ENCODE results near the gene HTR3C.

The HTR3C gene

GRCh38 chr3:184016811-184017671 lies 35.8 kb upstream of the HTR3C start:
- Histone ChIP-seq H3K27ac (replicated peaks) (peak overlapping the region; percentile 70), H3K27me3 (ENCODE audit: insufficient read depth, poor library complexity, severe bottlenecking) (no peaks in the 10 kb centered on the region), H3K4me3 (replicated peaks; ENCODE audit: insufficient read depth, low read length) (peak overlapping the region; percentile 100)
- no peak for TF ChIP-seq GABPA (IDR thresholded peaks at IDR 0.05; ENCODE audit: low read depth)
- TF ChIP-seq, protein P1, sequence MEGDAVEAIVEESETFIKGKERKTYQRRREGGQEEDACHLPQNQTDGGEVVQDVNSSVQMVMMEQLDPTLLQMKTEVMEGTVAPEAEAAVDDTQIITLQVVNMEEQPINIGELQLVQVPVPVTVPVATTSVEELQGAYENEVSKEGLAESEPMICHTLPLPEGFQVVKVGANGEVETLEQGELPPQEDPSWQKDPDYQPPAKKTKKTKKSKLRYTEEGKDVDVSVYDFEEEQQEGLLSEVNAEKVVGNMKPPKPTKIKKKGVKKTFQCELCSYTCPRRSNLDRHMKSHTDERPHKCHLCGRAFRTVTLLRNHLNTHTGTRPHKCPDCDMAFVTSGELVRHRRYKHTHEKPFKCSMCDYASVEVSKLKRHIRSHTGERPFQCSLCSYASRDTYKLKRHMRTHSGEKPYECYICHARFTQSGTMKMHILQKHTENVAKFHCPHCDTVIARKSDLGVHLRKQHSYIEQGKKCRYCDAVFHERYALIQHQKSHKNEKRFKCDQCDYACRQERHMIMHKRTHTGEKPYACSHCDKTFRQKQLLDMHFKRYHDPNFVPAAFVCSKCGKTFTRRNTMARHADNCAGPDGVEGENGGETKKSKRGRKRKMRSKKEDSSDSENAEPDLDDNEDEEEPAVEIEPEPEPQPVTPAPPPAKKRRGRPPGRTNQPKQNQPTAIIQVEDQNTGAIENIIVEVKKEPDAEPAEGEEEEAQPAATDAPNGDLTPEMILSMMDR (IDR thresholded peaks at IDR 0.05; ENCODE audit: insufficient read depth, low read length) = peak; percentile 76
- no peak for TF ChIP-seq SPI1 (IDR thresholded peaks at IDR 0.05; ENCODE audit: borderline replicate concordance, low read depth)
- DNase-seq (ENCODE audit: low read depth in 1 of 2, low spot score in 1 of 2) = peak; percentile 32 to 36

DNA sequence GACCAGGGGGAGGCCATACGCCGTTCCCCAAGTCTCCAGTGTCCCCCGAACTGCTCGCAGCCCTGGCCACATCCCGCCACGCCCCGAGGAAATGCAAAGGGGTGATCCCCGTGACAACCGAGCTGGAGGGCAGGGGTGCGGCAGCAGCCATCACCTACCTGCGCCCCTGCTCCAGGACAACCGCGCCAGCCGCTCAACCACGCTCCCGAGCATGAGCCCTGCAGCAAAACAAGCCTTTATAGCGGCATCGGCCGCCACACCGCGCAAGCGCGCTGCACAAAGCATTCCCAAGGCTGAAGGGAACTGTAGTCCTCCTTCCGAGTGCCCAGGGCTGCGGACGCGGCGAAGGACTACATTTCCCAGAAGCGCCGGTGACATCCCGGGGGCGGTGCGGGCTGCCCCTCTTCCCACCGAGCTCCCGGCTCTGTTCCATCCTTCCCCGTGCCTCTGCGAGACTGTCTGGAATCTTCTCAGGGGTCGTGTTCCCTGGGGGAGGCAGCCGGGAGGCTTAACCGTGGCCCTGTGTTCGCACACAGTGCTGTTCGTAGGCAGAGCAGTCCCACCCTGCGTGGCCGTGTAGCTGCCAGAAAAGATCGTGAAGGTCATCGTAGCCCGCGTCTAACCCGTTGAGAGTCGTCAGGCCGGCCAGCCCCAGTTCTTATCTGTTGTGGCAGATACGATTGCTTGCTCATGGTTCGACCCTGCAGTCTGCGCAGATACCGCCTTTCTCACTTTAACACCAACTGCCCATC lies 35.0 kb upstream of the HTR3C start, which contains the start of gene ABCC5:
Gene ABCC5, minus strand, starts transcription at position 213 of the 752 bp plus-strand sequence. CDS start 3,492 bp downstream, outside the sequence.
- Histone ChIP-seq H3K27ac (replicated peaks) (peak within 1 kb of the TSS; percentile 70), H3K4me3 (replicated peaks; ENCODE audit: insufficient read depth, low read length) (peak within 1 kb of the TSS; percentile 100), H3K27me3 (ENCODE audit: insufficient read depth, poor library complexity, severe bottlenecking) (no peaks in the 10 kb centered on the region)
- TF ChIP-seq POLR2AphosphoS5 (IDR thresholded peaks at IDR 0.05; ENCODE audit: low read depth) = peak; percentile 36; the same call in 1 of the 2 replicates
- no peak for TF ChIP-seq REST (IDR thresholded peaks at IDR 0.05; ENCODE audit: insufficient replicate concordance, low read depth)
- TF ChIP-seq SPI1 (IDR thresholded peaks at IDR 0.05; ENCODE audit: borderline replicate concordance, low read depth) = peak; percentile 33; the same call in 1 of the 2 replicates
- TF ChIP-seq, protein P1 (IDR thresholded peaks at IDR 0.05; ENCODE audit: insufficient read depth, low read length) = no peak
- TF ChIP-seq GABPA (IDR thresholded peaks at IDR 0.05; ENCODE audit: low read depth) = no peak
- peak; percentile 74 to 93 for DNase-seq (ENCODE audit: low read depth in 1 of 2, low spot score in 1 of 2)

- peak overlapping the region; percentile 70 for H3K27ac ChIP-seq (replicated peaks)
- TF ChIP-seq, protein P1 (IDR thresholded peaks at IDR 0.05; ENCODE audit: insufficient read depth, low read length) = no peak
- no peak for TF ChIP-seq POLR2AphosphoS5 (IDR thresholded peaks at IDR 0.05; ENCODE audit: low read depth)
- no peak for TF ChIP-seq GABPA (IDR thresholded peaks at IDR 0.05; ENCODE audit: low read depth)
- TF ChIP-seq REST (IDR thresholded peaks at IDR 0.05; ENCODE audit: insufficient replicate concordance, low read depth) = no peak
- no peak for TF ChIP-seq SPI1 (IDR thresholded peaks at IDR 0.05; ENCODE audit: borderline replicate concordance, low read depth)
Measured at GRCh38 chr3:184018424-184018973, 34.3 kb upstream of the HTR3C start.

More at GRCh38 chr3:184018424-184018973, 34.3 kb upstream of the HTR3C start:
- DNase-seq (ENCODE audit: low read depth in 1 of 2, low spot score in 1 of 2) = no peak
- Histone ChIP-seq H3K4me3 (replicated peaks; ENCODE audit: insufficient read depth, low read length) (peak overlapping the region; percentile 100), H3K27me3 (ENCODE audit: insufficient read depth, poor library complexity, severe bottlenecking) (no peaks in the 10 kb centered on the region)
